Upper lobe of left lung (tissue), 4 donors: ENCODE measurements around the gene FBXO9.
"Not testable (repeated sequence)": the region's sequence is repeated elsewhere in the genome, so short reads cannot be mapped to it uniquely, and the experiment has no call there.

ENCODE experiments used
- EP300 ChIP-seq, 4 donors: sonication (generic); formaldehyde crosslinking; IDR thresholded peaks; one replicate each; pipeline ENCODE4 v1.5.1; 2017; ENCODE audit warnings: antibody characterized with exemption in 4 of 4, control low read depth in 2 of 4
- POLR2A ChIP-seq, 4 donors: fragments of 450-650 bp; IDR thresholded peaks; one replicate each; pipeline ENCODE4 v1.5.1; 2016 to 2017; ENCODE audit warnings: antibody characterized with exemption in 4 of 4, mild to moderate bottlenecking in 2 of 4
- POLR2AphosphoS5 ChIP-seq, 2 donors: sonication (generic); formaldehyde crosslinking; IDR thresholded peaks; one replicate each; pipeline ENCODE4 v1.5.1; 2017; ENCODE audit warnings: antibody characterized with exemption in 2 of 2
- TF ChIP-seq, protein P1 (sequence below), 6 experiments: fragments of 450-650 bp in 4 of 6; fragments of 200-600 bp in 2 of 6; sonication (generic) in 2 of 6; IDR thresholded peaks; one replicate each; pipeline ENCODE4 v1.5.1; 2016 to 2019; ENCODE audit warnings: antibody characterized with exemption in 6 of 6

DNA sequence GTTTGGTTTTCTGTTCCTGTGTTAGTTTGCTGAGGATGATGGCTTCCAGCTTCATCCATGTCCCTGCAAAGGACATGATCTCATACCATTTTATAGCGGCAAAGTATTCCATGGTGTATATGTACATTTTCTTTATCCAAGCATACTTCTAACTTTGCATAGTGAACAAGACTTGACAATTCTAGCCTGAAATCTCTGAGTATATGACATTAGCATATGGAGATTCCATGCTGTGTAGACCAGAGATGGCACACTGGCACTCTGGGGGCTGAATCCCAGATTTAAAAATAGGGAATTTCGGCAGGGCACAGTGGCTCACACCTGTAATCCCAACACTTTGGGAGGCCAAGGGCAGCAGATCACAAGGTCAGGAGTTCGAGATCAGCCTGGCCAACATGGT lies 13.1 kb upstream of the FBXO9 start:
- TF ChIP-seq POLR2A, EP300, POLR2AphosphoS5 (IDR thresholded peaks at IDR 0.05): not testable (repeated sequence)
- TF ChIP-seq, protein P1, sequence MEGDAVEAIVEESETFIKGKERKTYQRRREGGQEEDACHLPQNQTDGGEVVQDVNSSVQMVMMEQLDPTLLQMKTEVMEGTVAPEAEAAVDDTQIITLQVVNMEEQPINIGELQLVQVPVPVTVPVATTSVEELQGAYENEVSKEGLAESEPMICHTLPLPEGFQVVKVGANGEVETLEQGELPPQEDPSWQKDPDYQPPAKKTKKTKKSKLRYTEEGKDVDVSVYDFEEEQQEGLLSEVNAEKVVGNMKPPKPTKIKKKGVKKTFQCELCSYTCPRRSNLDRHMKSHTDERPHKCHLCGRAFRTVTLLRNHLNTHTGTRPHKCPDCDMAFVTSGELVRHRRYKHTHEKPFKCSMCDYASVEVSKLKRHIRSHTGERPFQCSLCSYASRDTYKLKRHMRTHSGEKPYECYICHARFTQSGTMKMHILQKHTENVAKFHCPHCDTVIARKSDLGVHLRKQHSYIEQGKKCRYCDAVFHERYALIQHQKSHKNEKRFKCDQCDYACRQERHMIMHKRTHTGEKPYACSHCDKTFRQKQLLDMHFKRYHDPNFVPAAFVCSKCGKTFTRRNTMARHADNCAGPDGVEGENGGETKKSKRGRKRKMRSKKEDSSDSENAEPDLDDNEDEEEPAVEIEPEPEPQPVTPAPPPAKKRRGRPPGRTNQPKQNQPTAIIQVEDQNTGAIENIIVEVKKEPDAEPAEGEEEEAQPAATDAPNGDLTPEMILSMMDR (IDR thresholded peaks at IDR 0.05), result not testable (repeated sequence)
